ENCODE measurements around the gene MCC.

The MCC gene

DNA sequence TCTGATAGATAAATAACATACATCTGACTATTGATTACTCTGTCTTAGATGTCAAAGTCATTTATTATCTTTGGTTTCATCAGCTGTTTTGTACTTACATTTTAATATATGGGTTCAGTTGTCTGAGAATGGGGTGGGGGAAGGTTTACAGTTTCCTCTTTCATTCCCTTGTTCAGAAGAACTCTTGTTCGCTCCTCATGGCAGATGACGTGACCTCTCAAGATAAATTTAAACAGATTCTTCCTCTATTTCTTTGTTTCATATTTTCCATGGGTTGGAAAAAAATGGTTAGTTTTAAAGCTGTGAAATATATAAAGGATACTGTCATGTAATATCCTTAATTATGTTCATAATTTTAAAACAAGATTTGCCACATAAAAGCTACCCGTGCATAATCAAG, 114.8 kb downstream of the MCC start:
- Mint-ChIP-seq H3K9me3 (no peaks in the 10 kb centered on the region), H3K27ac (no peak overlapping the region), H3K4me3 (no peak overlapping the region), H3K27me3 (peaks cover 15% of the 10 kb centered on the region), H3K4me1 (peaks cover 13% of the 10 kb centered on the region)
- ATAC-seq, result no peak
- DNase-seq, result no peak

DNA sequence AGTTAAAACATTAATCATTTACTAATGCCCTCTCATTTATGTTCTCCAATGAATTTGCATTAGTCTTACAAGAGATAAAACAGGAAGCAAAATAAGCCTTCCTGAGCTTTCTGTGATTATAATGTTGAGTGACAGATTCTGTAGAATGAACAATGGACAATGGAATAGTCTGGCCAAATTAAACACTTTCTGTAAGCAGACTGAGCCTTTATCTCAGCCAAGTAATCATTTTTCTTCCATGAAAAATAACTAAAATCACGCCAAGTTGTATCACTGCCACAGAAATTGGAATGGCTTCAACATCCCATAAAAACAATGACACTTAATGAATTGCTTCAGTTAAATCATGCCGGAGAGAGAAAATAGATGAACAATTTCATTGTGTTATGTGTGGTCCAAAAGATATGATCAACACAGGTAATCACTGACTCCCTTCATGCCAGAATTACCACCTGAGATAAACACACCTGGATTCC, 116.5 kb downstream of the MCC start:
- no peak overlapping the region for H3K4me3 Mint-ChIP-seq
- peaks cover 19% of the 10 kb centered on the region for H3K27me3 Mint-ChIP-seq
- H3K9me3 Mint-ChIP-seq, result no peaks in the 10 kb centered on the region
- H3K27ac Mint-ChIP-seq, result no peak overlapping the region
- ATAC-seq (no peak), DNase-seq (no peak)
- H3K4me1 Mint-ChIP-seq, result no peaks in the 10 kb centered on the region

DNA sequence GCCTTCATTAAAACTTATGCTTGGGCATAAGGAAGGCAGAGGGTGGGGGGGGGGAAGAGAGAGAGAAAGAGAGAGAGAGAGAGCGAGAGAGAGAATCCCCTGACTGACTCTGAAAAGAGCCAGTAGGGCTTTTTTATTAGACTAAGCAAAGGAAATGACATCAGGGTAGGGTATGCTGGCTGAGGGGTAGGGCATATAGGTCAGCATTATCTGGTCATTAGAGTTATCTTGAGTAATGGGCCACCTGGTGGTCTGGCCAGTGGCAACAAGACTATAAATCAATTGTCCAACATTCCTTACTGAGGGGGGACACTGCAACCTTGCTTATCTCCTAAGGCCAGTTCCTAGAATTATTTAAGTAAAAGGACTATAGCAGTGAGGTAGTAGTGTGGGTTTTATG, 120.7 kb downstream of the MCC start:
- Mint-ChIP-seq H3K27me3 (peaks cover 19% of the 10 kb centered on the region), H3K4me3 (no peak overlapping the region)

DNA sequence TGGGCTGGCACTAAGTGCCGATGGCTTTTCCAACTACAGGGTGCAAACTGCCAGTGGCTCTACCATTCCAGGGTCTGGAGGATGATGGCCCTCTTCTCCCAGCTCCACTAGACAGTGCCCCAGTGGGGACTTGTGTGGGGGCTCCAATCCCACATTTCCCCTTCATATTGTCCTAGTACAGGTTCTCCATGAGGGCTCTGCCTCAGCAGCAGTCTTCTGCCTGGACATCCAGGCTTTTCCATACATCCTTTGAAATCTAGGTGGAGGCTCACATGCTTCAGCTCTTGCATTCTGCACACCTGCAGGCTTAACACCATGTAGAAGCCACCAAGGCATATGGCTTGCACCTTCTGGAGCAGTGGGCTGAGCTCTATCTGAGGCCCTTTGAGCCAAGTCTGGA, 123.8 kb downstream of the MCC start:
- ATAC-seq, result no peak

More for the DNA sequence above, 120.7 kb downstream of the MCC start:
- no peaks in the 10 kb centered on the region for H3K4me1 Mint-ChIP-seq
- DNase-seq (no peak), ATAC-seq (no peak)
- H3K9me3 Mint-ChIP-seq, result peaks cover 4 to 22% of the 10 kb centered on the region in 2 donors
- H3K27ac Mint-ChIP-seq, result no peak overlapping the region

DNA sequence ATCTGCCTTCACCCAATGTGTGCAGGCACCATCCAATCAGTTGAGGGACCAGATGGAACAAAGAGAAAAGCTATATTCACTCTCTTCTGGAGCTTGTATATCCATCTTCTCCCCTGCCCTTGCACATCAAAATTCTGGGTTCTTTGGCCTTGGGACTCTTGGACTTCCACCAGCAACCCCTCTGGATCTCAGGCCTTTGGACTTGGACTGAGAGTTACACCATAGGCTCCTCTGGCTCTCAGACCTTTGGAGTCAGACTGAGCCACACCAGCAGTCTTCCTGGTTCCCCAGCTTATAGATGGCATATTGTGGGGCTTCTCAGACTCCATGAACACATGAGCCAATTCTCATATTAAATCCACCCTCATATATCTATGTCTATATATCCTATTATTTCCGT, 126.6 kb downstream of the MCC start:
- no peak overlapping the region for H3K4me3 Mint-ChIP-seq
- no peaks in the 10 kb centered on the region for H3K27me3 Mint-ChIP-seq
- no peak for DNase-seq
- no peak overlapping the region for H3K27ac Mint-ChIP-seq
- no peaks in the 10 kb centered on the region for H3K4me1 Mint-ChIP-seq
- ATAC-seq, result no peak
- H3K9me3 Mint-ChIP-seq, result peaks cover 4 to 22% of the 10 kb centered on the region in 2 donors

More for the DNA sequence above, 123.8 kb downstream of the MCC start:
- peaks cover 13% of the 10 kb centered on the region for H3K27me3 Mint-ChIP-seq
- no peak for DNase-seq
- H3K9me3 Mint-ChIP-seq, result peaks cover 4 to 22% of the 10 kb centered on the region in 2 donors
- no peaks in the 10 kb centered on the region for H3K4me1 Mint-ChIP-seq
- H3K27ac Mint-ChIP-seq, result no peak overlapping the region
- no peak overlapping the region for H3K4me3 Mint-ChIP-seq

DNA sequence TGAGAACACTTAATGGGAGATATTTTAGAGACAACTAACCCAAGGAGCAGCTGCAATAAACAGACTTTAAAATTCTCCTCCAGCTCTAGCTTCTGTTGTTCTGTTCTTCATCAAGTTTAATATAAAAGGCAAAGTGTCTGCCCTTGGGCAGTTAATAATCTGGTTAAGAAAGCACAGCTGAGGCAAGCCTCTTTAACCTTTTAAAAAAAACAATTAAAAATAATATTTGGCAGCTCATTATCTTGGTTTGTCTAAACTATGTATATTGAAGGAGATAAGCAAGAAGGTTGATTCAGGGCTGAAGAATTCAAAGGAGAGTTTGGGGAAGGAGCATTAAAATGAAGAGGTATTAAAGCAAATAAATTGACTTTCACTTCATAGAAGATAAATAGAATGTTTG, 128.8 kb downstream of the MCC start:
- ATAC-seq, result no peak
- DNase-seq, result no peak
- Mint-ChIP-seq H3K4me3 (no peak overlapping the region), H3K4me1 (no peaks in the 10 kb centered on the region), H3K27me3 (no peaks in the 10 kb centered on the region), H3K27ac (no peak overlapping the region), H3K9me3 (peaks cover 4 to 12% of the 10 kb centered on the region in 2 donors)

DNA sequence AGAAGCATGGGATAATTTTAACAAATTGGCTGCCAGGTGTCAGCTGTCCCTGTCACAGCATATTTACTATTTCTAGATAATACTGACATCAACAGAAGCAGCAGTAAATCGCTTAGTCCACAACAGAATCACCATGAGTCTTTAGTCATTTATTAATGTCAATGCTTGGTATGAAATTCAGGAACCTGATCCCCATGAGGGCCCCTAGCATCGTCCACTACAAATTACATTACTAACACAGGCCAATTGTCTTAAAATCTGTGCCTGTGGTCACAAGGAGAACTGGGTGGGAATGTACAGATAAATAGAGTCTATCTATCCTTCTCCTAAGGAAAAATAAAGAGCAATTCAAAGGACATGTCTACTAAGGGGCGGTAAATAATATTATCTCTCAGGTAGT, 129.6 kb downstream of the MCC start:
- no peaks in the 10 kb centered on the region for H3K27me3 Mint-ChIP-seq
- no peak overlapping the region for H3K27ac Mint-ChIP-seq
- no peak overlapping the region for H3K4me3 Mint-ChIP-seq
- H3K9me3 Mint-ChIP-seq, result peaks cover 3 to 5% of the 10 kb centered on the region in 2 donors
- no peaks in the 10 kb centered on the region for H3K4me1 Mint-ChIP-seq
- DNase-seq, result no peak
- no peak for ATAC-seq

DNA sequence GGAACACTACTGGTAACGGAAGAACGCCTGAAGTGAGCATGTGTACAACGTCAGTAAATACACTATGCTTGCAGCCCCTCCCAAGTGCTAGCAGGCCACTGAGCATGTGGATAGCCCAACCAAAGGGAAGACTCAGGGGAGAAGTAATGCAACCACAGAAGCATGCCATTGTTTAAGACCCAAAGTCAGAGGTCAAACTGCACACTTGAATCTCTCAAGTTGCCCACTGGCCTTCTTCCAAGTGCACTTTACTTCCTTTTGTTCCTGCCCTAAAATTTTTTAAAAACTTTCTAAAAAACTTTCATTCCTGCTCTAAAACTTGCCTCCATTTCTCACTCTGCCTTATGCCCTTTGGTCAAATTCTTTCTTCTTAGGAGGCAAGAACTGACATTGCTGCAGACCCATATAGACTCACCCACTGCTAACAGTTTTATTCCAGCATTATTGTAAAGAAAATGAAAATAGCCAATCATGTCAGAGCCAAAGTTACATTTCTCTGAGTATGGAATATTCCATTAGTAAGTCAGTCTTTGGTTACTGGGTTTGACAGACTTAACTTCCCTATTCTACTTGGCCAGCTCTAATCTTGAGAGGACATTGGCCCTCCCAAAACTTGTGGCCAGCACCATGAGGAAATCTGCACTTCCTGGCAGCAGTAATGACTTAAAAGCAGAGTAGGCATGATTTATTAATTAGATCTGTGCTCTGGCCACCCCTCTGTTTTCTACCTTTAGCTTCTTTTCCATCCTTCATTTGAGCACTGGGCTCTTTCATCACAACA, 130.4 kb downstream of the MCC start:
- DNase-seq (no peak), ATAC-seq (no peak)
- Mint-ChIP-seq H3K4me3 (no peak overlapping the region), H3K27ac (no peak overlapping the region), H3K4me1 (no peaks in the 10 kb centered on the region), H3K9me3 (no peaks in the 10 kb centered on the region), H3K27me3 (no peaks in the 10 kb centered on the region)

DNA sequence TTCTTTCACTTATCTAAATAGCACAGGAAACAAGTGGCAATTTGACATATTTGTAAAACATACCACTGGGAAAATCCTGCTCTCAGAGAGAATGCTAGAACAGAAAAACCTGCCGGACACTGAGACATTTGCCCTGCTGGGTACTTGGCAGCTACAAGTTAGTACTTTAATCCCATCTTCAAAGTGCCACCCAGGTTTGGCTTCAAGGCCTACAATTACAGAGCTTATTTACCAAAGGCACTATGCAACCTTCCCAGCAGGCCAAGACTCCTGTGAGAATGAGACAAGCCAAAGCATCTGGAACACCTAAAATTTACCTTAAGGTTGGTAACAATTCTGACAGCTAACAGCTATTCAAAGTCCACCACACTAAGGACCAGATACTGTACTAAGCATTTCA, 131.8 kb downstream of the MCC start:
- ATAC-seq (no peak), DNase-seq (no peak)
- Mint-ChIP-seq H3K27me3 (no peaks in the 10 kb centered on the region), H3K27ac (no peak overlapping the region), H3K4me1 (no peaks in the 10 kb centered on the region), H3K9me3 (no peaks in the 10 kb centered on the region), H3K4me3 (no peak overlapping the region)

DNA sequence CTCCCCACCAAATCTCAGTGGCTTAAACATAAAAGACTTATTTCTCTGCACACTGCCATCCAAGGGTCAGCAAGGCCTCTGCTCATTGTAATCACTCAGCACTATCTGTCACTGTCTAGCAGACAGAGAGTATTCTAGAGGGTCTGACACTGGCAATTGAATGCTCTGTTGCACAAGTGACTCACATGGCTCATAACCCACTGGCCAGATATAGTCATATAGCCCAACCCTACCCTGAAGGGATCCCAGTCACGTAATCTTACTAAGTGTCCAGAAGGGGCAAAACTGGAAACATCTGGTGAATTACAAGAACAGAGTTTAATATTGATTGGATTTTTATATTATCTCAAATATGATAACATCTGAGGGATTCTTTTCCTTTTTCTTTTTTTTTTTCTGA, 134.2 kb downstream of the MCC start:
- Mint-ChIP-seq H3K27me3 (peaks cover 8% of the 10 kb centered on the region), H3K4me3 (no peak overlapping the region), H3K27ac (no peak overlapping the region), H3K4me1 (no peaks in the 10 kb centered on the region), H3K9me3 (no peaks in the 10 kb centered on the region)
- DNase-seq (no peak), ATAC-seq (no peak)

DNA sequence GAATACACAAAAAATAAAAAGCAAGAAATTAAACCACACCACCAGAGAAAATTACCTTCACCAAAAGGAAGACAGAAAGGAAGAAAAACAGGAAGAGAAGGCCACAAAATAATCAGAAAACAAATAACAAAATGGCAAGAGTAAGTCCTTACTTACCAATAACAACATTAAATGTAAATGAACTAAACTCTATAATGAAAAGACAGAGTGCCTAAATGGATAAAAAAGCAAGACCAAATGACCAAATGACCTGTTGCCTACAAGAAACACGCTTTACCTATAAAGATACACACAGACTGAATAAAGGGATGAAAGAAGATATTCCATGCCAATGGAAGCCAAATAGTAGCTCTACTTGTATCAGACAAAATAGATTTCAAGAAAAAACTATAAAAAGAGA, 140.7 kb downstream of the MCC start:
- no peak overlapping the region for H3K4me3 Mint-ChIP-seq
- no peak overlapping the region for H3K27ac Mint-ChIP-seq
- peaks cover 31% of the 10 kb centered on the region for H3K27me3 Mint-ChIP-seq
- ATAC-seq (no peak), DNase-seq (no peak)
- peaks cover 0 to 5% of the 10 kb centered on the region in 2 donors for H3K9me3 Mint-ChIP-seq
- H3K4me1 Mint-ChIP-seq, result no peaks in the 10 kb centered on the region

DNA sequence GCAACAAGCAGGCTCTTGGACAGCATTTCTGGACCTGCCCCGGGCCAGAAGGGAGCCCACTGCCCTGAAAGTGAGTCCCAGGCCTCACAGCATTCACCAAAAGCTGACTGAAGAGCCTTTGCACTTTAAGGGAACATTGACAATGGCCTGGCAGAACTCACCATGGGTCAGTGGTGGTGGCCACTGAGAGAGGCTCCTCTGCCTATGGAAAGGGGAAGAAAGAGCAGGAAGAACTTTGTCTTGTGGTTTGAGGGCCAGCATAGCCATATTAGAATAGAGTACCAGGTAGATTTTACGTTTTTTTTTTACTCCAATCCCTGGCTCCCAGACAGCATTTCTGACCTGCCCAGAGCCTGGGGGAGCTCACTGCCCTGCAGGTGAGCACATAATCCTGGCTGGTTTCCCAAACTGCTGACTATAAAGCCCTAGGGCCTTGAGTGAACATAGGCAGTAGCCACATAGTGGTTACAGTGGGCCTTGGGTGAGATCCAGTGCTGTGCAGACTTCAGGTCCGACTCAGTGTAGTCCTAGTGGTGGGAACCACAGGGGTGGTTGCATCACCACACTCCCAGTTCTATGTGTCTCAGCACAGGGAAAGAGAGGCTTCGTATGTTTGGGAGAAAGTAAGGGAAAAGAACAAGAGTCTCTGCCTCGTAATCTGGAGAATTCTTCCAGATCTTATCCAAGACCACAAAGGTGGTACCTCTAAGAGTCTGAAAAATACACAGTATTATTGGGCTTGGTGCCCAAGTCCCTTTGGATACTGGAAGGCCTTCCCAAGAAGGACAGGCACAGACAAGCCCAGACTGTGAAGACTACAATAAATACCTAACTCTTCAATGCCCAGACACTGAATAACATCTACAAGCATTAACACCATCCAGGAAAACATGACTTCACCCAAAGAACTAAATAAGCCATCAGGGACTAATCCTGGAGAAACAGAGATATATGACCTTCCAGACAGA, 143.0 kb downstream of the MCC start:
- Mint-ChIP-seq H3K27ac (no peak overlapping the region), H3K27me3 (peaks cover 26% of the 10 kb centered on the region), H3K4me1 (no peaks in the 10 kb centered on the region), H3K4me3 (no peak overlapping the region), H3K9me3 (peaks cover 0 to 5% of the 10 kb centered on the region in 2 donors)
- DNase-seq (no peak), ATAC-seq (no peak)

DNA sequence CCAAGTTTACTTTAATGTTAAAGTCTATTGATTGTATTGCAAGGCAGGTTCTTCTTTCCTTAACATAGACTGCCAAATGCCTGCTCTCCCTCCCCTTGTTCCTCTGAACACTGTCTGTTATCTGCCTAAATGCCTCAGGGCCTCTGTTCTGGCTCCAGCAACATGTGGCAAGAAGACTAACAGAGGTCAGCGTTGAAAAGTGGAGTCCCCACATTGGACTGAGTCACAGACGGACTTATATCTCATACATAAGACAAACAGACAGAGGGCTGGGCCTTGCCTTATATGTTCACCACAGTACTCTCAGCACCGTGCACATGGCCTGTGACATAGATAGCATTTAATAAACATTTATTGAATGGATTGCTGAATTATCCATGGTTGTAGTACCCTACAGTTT, 144.9 kb downstream of the MCC start:
- DNase-seq, result no peak

DNA sequence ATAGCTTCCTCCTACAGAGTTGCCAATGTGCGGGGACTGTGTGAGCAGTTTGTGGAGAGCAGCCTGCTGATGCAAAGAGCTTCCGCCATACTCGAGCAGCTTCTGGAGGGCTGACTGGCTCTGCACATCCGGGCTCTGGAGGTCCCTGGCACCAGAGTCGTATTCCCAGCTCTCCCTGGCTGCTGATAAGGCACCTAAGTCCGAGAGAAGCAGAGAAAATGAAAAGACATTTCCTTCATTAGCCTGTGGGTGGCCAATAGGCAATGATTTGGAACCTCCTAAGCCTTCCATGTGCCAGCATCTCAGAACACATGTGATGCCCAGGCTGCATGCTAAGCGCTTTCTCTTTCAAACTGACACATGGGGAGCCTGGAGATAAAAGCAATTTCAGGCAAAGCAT, 147.7 kb downstream of the MCC start:
- no peaks in the 10 kb centered on the region for H3K9me3 Mint-ChIP-seq
- peaks cover 10% of the 10 kb centered on the region for H3K4me1 Mint-ChIP-seq
- H3K27me3 Mint-ChIP-seq, result peaks cover 33% of the 10 kb centered on the region
- H3K27ac Mint-ChIP-seq, result no peak overlapping the region
- DNase-seq (no peak), ATAC-seq (no peak)
- H3K4me3 Mint-ChIP-seq, result no peak overlapping the region

More for the DNA sequence above, 144.9 kb downstream of the MCC start:
- H3K4me3 Mint-ChIP-seq, result no peak overlapping the region
- peaks cover 0 to 5% of the 10 kb centered on the region in 2 donors for H3K9me3 Mint-ChIP-seq
- peaks cover 16% of the 10 kb centered on the region for H3K27me3 Mint-ChIP-seq
- no peak overlapping the region for H3K27ac Mint-ChIP-seq
- ATAC-seq, result no peak
- H3K4me1 Mint-ChIP-seq, result no peaks in the 10 kb centered on the region

DNA sequence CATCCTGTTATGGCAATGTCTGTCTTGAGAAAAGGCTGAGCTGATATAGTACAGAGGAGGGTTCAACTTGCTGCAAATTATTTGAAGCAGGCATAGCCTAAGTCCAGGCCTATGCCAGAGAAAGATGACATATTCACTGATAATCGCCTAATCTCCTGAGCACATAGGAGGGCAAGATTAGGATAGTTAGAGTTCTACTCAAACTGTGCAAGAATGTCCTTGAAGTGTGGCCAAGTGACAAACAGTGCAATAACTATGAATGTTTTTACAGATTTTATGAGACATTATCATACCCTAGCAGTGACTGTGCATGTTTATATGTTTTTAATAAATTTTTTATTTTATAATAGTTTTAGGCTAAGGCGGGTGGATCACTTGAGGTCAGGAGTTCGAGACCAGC, 149.6 kb downstream of the MCC start:
- Mint-ChIP-seq H3K4me1 (peaks cover 16% of the 10 kb centered on the region), H3K9me3 (no peaks in the 10 kb centered on the region), H3K27ac (no peak overlapping the region), H3K4me3 (no peak overlapping the region), H3K27me3 (peaks cover 18% of the 10 kb centered on the region)
- no peak for DNase-seq
- ATAC-seq, result no peak
